Panc1 (cell line): ENCODE data around the gene MEP1A. TPM values are rescaled to one million over a fixed set of nuclear protein-coding genes. Genes with fewer than 3 reads are reported as not detected.

ENCODE experiments used
- ATAC-seq: fragments of 200-7000 bp; cut with Tn5 transposase; 2 replicates; pipeline ENCODE4 v1.9.1; 2020; ENCODE audit warnings: mild to moderate bottlenecking, moderate library complexity
- BruUV-seq: library from RNA; stranded (reverse); fragments of 400-500 nt; replicated peaks from 2 replicates; lab custom pipeline; 2021; lab: Mats Ljungman, UMichigan
- CTCF ChIA-PET: fragments of 300-600 bp; sonication (Branson Sonifier 250); formaldehyde crosslinking; loops from one replicate; lab custom pipeline; 2022; ENCODE audit warnings: antibody characterized with exemption; lab: Charles Lee
- POLR2A ChIA-PET: fragments of 300-600 bp; sonication (Branson Sonifier 250); formaldehyde crosslinking; loops from one replicate; lab custom pipeline; 2022; ENCODE audit warnings: antibody characterized with exemption; lab: Charles Lee
- DNase-seq: peaks from one replicate; pipeline ENCODE4 v3.0.0-alpha.2; 2010; ENCODE audit warnings: low read depth, low spot score
- H3K27ac ChIP-seq: 2 replicates; pipeline ENCODE4 v1.5.1; 2011; ENCODE audit warnings: mild to moderate bottlenecking, low read length, inconsistent platforms
- H3K27me3 ChIP-seq: fragments of 200-500 bp; sonication (Bioruptor generic); 2 replicates; pipeline ENCODE4 v1.6.0; 2014; ENCODE audit warnings: low read length, inconsistent platforms; ENCODE audit not compliant: control insufficient read depth, insufficient read depth
- H3K36me3 ChIP-seq: fragments of 200-500 bp; sonication (Bioruptor generic); 2 replicates; pipeline ENCODE4 v1.5.1; 2014; ENCODE audit warnings: inconsistent platforms, mild to moderate bottlenecking, low read length, moderate library complexity; ENCODE audit not compliant: control insufficient read depth, insufficient read depth
- H3K4me1 ChIP-seq: 2 replicates; pipeline ENCODE4 v1.5.1; 2011; ENCODE audit warnings: inconsistent platforms, mild to moderate bottlenecking, low read length, moderate library complexity; ENCODE audit not compliant: control insufficient read depth, insufficient read depth
- H3K4me3 ChIP-seq, 2 experiments: 2 replicates each; pipeline ENCODE4 v1.5.1; 2011 to 2012; ENCODE audit warnings: low read depth in 2 of 2, low read length in 2 of 2, mild to moderate bottlenecking in 2 of 2, inconsistent platforms in 1 of 2, moderate library complexity in 1 of 2
- H3K9me3 ChIP-seq: fragments of 200-500 bp; sonication (Bioruptor generic); 2 replicates; pipeline ENCODE4 v1.5.1; 2014; ENCODE audit warnings: low read depth, mild to moderate bottlenecking, inconsistent platforms, low read length, moderate library complexity; ENCODE audit not compliant: control insufficient read depth, insufficient read depth
- CTCF ChIP-seq: fragments of 450-650 bp; IDR thresholded peaks from 2 replicates; pipeline ENCODE4 v1.5.1; 2017; ENCODE audit warnings: mild to moderate bottlenecking
- POLR2AphosphoS5 ChIP-seq: IDR thresholded peaks from 2 replicates; pipeline ENCODE4 v1.6.1; 2012; ENCODE audit warnings: mild to moderate bottlenecking, low read depth, low read length, moderate library complexity
- SIN3A ChIP-seq: IDR thresholded peaks from 2 replicates; pipeline ENCODE4 v1.6.1; 2012; ENCODE audit warnings: low read depth, mild to moderate bottlenecking, low read length, moderate library complexity, borderline replicate concordance; ENCODE audit not compliant: insufficient read depth
- TCF7L2 ChIP-seq: IDR thresholded peaks from 2 replicates; pipeline ENCODE4 v1.6.1; 2011; ENCODE audit warnings: mild to moderate bottlenecking, low read depth, low read length, inconsistent platforms
- in situ Hi-C: cut with HindIII; loops from 2 replicates; pipeline ENCODE4 v1.10.0; 2016; ENCODE audit warnings: low sequenced_read_pairs, low pct_unique_long_range_greater_than_20kb
- intact Hi-C: fragments of 100-400 bp; cut with micrococcal nuclease; formaldehyde crosslinking; loops from one replicate; pipeline ENCODE4 v1.10.0; 2022; ENCODE audit not compliant: unreplicated experiment
- total RNA-seq: library from RNA; stranded (reverse); gene quantifications from one replicate; pipeline ENCODE4 v1.2.1, GENCODE V29; 2021; ENCODE audit not compliant: unreplicated experiment
- TF ChIP-seq, protein P1 (sequence below), 2 experiments: IDR thresholded peaks; 2 replicates each; pipeline ENCODE4 v1.6.1; 2011 to 2012; ENCODE audit warnings: low read depth in 2 of 2, control low read depth in 1 of 2, low read length in 1 of 2, mild to moderate bottlenecking in 1 of 2, moderate library complexity in 1 of 2; ENCODE audit not compliant: insufficient read depth in 1 of 2

Gene MEP1A
- total RNA-seq, 1 experiment from 2014 or later = not detected

- ChIA-PET CTCF (no interaction called here), POLR2A (no interaction called here)
- Histone ChIP-seq H3K27me3 (peaks cover 2% of the 10 kb centered on the region; the same call in 1 of the 2 replicates), H3K27ac (no peak overlapping the region), H3K4me3 (no peak overlapping the region), H3K36me3 (no peaks in the 10 kb centered on the region), H3K9me3 (no peaks in the 10 kb centered on the region), H3K4me1 (no peaks in the 10 kb centered on the region)
- BruUV-seq = no TSS peak
- intact Hi-C loops (no loop called here), in situ Hi-C loops (no loop called here)
- no peak for DNase-seq
- no peak for ATAC-seq
- no peak for TF ChIP-seq TCF7L2
- TF ChIP-seq, protein P1, sequence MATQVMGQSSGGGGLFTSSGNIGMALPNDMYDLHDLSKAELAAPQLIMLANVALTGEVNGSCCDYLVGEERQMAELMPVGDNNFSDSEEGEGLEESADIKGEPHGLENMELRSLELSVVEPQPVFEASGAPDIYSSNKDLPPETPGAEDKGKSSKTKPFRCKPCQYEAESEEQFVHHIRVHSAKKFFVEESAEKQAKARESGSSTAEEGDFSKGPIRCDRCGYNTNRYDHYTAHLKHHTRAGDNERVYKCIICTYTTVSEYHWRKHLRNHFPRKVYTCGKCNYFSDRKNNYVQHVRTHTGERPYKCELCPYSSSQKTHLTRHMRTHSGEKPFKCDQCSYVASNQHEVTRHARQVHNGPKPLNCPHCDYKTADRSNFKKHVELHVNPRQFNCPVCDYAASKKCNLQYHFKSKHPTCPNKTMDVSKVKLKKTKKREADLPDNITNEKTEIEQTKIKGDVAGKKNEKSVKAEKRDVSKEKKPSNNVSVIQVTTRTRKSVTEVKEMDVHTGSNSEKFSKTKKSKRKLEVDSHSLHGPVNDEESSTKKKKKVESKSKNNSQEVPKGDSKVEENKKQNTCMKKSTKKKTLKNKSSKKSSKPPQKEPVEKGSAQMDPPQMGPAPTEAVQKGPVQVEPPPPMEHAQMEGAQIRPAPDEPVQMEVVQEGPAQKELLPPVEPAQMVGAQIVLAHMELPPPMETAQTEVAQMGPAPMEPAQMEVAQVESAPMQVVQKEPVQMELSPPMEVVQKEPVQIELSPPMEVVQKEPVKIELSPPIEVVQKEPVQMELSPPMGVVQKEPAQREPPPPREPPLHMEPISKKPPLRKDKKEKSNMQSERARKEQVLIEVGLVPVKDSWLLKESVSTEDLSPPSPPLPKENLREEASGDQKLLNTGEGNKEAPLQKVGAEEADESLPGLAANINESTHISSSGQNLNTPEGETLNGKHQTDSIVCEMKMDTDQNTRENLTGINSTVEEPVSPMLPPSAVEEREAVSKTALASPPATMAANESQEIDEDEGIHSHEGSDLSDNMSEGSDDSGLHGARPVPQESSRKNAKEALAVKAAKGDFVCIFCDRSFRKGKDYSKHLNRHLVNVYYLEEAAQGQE (IDR thresholded peaks at IDR 0.05; ENCODE audit: insufficient read depth in 1 of 2, low read depth in 2 of 2, low read length in 1 of 2) = no peak
- TF ChIP-seq POLR2AphosphoS5 = no peak
- TF ChIP-seq SIN3A = no peak
- no peak for TF ChIP-seq CTCF
Observed at GRCh38 chr6:46757214-46757596, 36.0 kb upstream of the MEP1A start.

- Histone ChIP-seq H3K36me3 (no peaks in the 10 kb centered on the region), H3K27ac (no peak overlapping the region), H3K27me3 (peaks cover 2% of the 10 kb centered on the region; the same call in 1 of the 2 replicates), H3K9me3 (no peaks in the 10 kb centered on the region), H3K4me3 (no peak overlapping the region), H3K4me1 (no peaks in the 10 kb centered on the region)
- in situ Hi-C loops (no loop called here), intact Hi-C loops (no loop called here)
- TF ChIP-seq SIN3A (no peak), CTCF (no peak), POLR2AphosphoS5 (no peak), TCF7L2 (no peak)
- TF ChIP-seq, protein P1 (IDR thresholded peaks at IDR 0.05; ENCODE audit: insufficient read depth in 1 of 2, low read depth in 2 of 2, low read length in 1 of 2) = no peak
- BruUV-seq = no TSS peak
- no peak for DNase-seq
- ChIA-PET CTCF (no interaction called here), POLR2A (no interaction called here)
- ATAC-seq = no peak
Observed at GRCh38 chr6:46758960-46759753, 34.0 kb upstream of the MEP1A start.
